ENCODE measurements around the gene TRMT1.

DNA sequence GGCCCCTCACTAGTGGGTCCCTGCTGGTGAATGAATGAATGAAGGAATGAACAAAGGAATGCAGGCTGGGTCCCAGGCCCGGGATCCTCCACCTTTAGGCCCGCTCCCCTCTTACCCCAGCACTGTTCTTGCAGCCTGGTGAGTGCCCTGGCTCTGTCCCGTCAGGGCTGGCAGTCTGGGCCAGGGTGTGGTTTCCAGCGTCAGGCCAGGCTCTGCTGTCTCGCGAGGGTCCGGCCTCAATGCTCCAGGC, 14.2 kb downstream of the TRMT1 start:
- TF ChIP-seq, protein P1, sequence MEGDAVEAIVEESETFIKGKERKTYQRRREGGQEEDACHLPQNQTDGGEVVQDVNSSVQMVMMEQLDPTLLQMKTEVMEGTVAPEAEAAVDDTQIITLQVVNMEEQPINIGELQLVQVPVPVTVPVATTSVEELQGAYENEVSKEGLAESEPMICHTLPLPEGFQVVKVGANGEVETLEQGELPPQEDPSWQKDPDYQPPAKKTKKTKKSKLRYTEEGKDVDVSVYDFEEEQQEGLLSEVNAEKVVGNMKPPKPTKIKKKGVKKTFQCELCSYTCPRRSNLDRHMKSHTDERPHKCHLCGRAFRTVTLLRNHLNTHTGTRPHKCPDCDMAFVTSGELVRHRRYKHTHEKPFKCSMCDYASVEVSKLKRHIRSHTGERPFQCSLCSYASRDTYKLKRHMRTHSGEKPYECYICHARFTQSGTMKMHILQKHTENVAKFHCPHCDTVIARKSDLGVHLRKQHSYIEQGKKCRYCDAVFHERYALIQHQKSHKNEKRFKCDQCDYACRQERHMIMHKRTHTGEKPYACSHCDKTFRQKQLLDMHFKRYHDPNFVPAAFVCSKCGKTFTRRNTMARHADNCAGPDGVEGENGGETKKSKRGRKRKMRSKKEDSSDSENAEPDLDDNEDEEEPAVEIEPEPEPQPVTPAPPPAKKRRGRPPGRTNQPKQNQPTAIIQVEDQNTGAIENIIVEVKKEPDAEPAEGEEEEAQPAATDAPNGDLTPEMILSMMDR (IDR thresholded peaks at IDR 0.05; ENCODE audit: low read length): no peak
- TF ChIP-seq EZH2 (IDR thresholded peaks at IDR 0.05; ENCODE audit: borderline replicate concordance, low read length): no peak
